Endothelial cell of umbilical vein (primary cell): ENCODE data around the gene PCGF5. TPM values are rescaled to one million over a fixed set of nuclear protein-coding genes. Genes with fewer than 3 reads are reported as not detected.

Source experiments
- BruUV-seq: library from RNA; stranded (reverse); fragments of 400-500 nt; replicated peaks from 2 replicates; lab custom pipeline; 2021; lab: Mats Ljungman, UMichigan
- CTCF ChIA-PET: fragments of 300-600, 350-600 bp; sonication (Branson Sonifier 250); formaldehyde crosslinking; loops from one replicate; lab custom pipeline; 2021; ENCODE audit warnings: antibody characterized with exemption, inconsistent platforms; lab: Charles Lee
- POLR2A ChIA-PET: fragments of 300-600, 350-600 bp; sonication (Branson Sonifier 250); formaldehyde crosslinking; loops from one replicate; lab custom pipeline; 2021; ENCODE audit warnings: antibody characterized with exemption, inconsistent platforms; lab: Charles Lee
- DNase-seq: peaks from one replicate; pipeline ENCODE4 v3.0.0-alpha.2; 2011; ENCODE audit warnings: low read depth, low spot score
- FAIRE-seq: peaks from 2 replicates; lab custom pipeline; 2011; peaks lifted over from hg19 to GRCh38; lab: Jason Lieb, UNC
- H2AFZ ChIP-seq: 2 replicates; pipeline ENCODE4 v1.6.0; 2012; ENCODE audit warnings: low read depth, low read length, control low read depth, inconsistent platforms
- H3K27ac ChIP-seq: 2 replicates; pipeline ENCODE4 v1.5.1; 2011; ENCODE audit warnings: low read depth, mild to moderate bottlenecking, control low read depth, low read length, moderate library complexity; ENCODE audit not compliant: insufficient read depth
- H3K27me3 ChIP-seq, 2 experiments: 2 replicates each; pipeline versions ENCODE4 v1.6.0 to v1.6.1; 2011; ENCODE audit warnings: low read length in 2 of 2, mixed read lengths in 1 of 2; ENCODE audit not compliant: control insufficient read depth in 2 of 2, insufficient read depth in 2 of 2
- H3K36me3 ChIP-seq, 2 experiments: 2 replicates in 1 of 2; 3 replicates in 1 of 2; pipeline ENCODE4 v1.5.1; 2011; ENCODE audit warnings: low read length in 2 of 2, mild to moderate bottlenecking in 1 of 2, moderate library complexity in 1 of 2; ENCODE audit not compliant: control insufficient read depth in 2 of 2, insufficient read depth in 2 of 2; ENCODE audit errors: extremely low read depth in 1 of 2
- H3K4me1 ChIP-seq: 3 replicates; pipeline ENCODE4 v1.5.1; 2011; ENCODE audit warnings: mild to moderate bottlenecking, low read length; ENCODE audit not compliant: control insufficient read depth, insufficient read depth; ENCODE audit errors: extremely low read depth
- H3K4me2 ChIP-seq: 2 replicates; pipeline ENCODE4 v1.6.1; 2011; ENCODE audit warnings: low read length, control low read depth, mixed read lengths; ENCODE audit not compliant: insufficient read depth
- H3K4me3 ChIP-seq, 3 experiments: fragments of 200-600 bp in 1 of 3; sonication (generic), shearing (Covaris generic) in 1 of 3; replicated peaks in 1 of 3; 2 replicates each; pipeline ENCODE4 v1.5.1; 2011 to 2016; ENCODE audit warnings: control low read depth in 3 of 3, low read length in 3 of 3, mild to moderate bottlenecking in 2 of 3, inconsistent platforms in 1 of 3, low read depth in 1 of 3, moderate library complexity in 1 of 3; ENCODE audit not compliant: insufficient read depth in 1 of 3
- H3K79me2 ChIP-seq: 2 replicates; pipeline ENCODE4 v1.6.0; 2012; ENCODE audit warnings: low read length, inconsistent platforms; ENCODE audit not compliant: control insufficient read depth, insufficient read depth
- H3K9ac ChIP-seq: replicated peaks from 2 replicates; pipeline ENCODE3; 2011; ENCODE audit warnings: low read length, control low read depth; ENCODE audit not compliant: insufficient read depth; ENCODE audit errors: extremely low read depth
- H3K9me1 ChIP-seq: replicated peaks from 3 replicates; pipeline ENCODE4 v1.6.0; 2011; ENCODE audit warnings: mild to moderate bottlenecking, low read length; ENCODE audit not compliant: control insufficient read depth, insufficient read depth; ENCODE audit errors: extremely low read depth
- H3K9me3 ChIP-seq: replicated peaks from 2 replicates; pipeline ENCODE4 v1.5.1; 2012; ENCODE audit warnings: low read length, inconsistent platforms; ENCODE audit not compliant: control insufficient read depth, insufficient read depth
- H4K20me1 ChIP-seq: replicated peaks from 2 replicates; pipeline ENCODE3; 2011; ENCODE audit warnings: mild to moderate bottlenecking, low read length; ENCODE audit not compliant: control insufficient read depth, insufficient read depth; ENCODE audit errors: extremely low read depth
- FOS ChIP-seq: IDR thresholded peaks from 2 replicates; pipeline ENCODE4 v1.6.1; 2011; ENCODE audit warnings: mild to moderate bottlenecking, low read length, moderate library complexity, borderline replicate concordance; ENCODE audit not compliant: insufficient read depth
- GATA2 ChIP-seq: IDR thresholded peaks from 2 replicates; pipeline ENCODE4 v1.7.0; 2011; ENCODE audit warnings: low read depth, mild to moderate bottlenecking, moderate library complexity, mixed read lengths, low read length; ENCODE audit not compliant: insufficient read length, insufficient read depth
- JUN ChIP-seq: IDR thresholded peaks from 2 replicates; pipeline ENCODE4 v1.6.1; 2011; ENCODE audit warnings: borderline replicate concordance, low read depth; ENCODE audit not compliant: insufficient read length, insufficient read depth
- POLR2A ChIP-seq: IDR thresholded peaks from 2 replicates; pipeline ENCODE4 v1.6.1; 2012; ENCODE audit warnings: low read depth, mild to moderate bottlenecking, control low read depth, low read length
- POLR2AphosphoS5 ChIP-seq: IDR thresholded peaks from 2 replicates; pipeline ENCODE4 v1.6.1; 2012; ENCODE audit warnings: low read depth, mild to moderate bottlenecking, control low read depth, low read length, moderate library complexity; ENCODE audit not compliant: insufficient read depth
- dilution Hi-C: fragments of 300-500 bp; cut with MboI; formaldehyde crosslinking; loops from one replicate; pipeline ENCODE4 v1.15.0; 2019; ENCODE audit warnings: low sequenced_read_pairs; ENCODE audit not compliant: extremely low pct_ligation_motif_present
- intact Hi-C: fragments of 100-400 bp; cut with micrococcal nuclease; formaldehyde crosslinking; loops from one replicate; pipeline ENCODE4 v1.10.0; 2022
- polyA plus RNA-seq, 4 experiments: library from polyadenylated mRNA; depleted of rRNA in 3 of 4; stranded (reverse) in 3 of 4; unstranded in 1 of 4; fragments of >200 nt; gene quantifications; 2 replicates each; pipeline versions ENCODE4 v1.2.1 to v1.2.3, GENCODE V29; 2011 to 2012; ENCODE audit warnings: missing spikeins in 1 of 4
- total RNA-seq: library from RNA; stranded (reverse); gene quantifications from 2 replicates; pipeline ENCODE4 v1.2.3, GENCODE V29; 2021
- TF ChIP-seq, protein P1 (sequence below): IDR thresholded peaks from 2 replicates; pipeline ENCODE4 v1.6.1; 2011; ENCODE audit not compliant: insufficient read depth, insufficient read length

Gene PCGF5
- total and polyA plus RNA-seq, 2 donors (not counting 3 experiments of a cell fraction or from before 2014, with no cell fraction given) = 25.0 to 29.8 TPM

- no peak for FAIRE-seq
- no peaks in the 10 kb centered on the region for H3K79me2 ChIP-seq
- dilution Hi-C loops = no loop called here
Measured at GRCh38 chr10:91190876-91191583, 29.4 kb upstream of the PCGF5 start.

GRCh38 chr10:91191584-91191919 is 28.9 kb upstream of the PCGF5 start:
- TF ChIP-seq POLR2AphosphoS5 (no peak), GATA2 (no peak), JUN (no peak), POLR2A (no peak)
- TF ChIP-seq, protein P1, sequence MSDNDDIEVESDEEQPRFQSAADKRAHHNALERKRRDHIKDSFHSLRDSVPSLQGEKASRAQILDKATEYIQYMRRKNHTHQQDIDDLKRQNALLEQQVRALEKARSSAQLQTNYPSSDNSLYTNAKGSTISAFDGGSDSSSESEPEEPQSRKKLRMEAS = no peak
- no peak for FAIRE-seq
- no peak for DNase-seq
- no peaks in the 10 kb centered on the region for H4K20me1 ChIP-seq
- H3K9ac ChIP-seq = no peak overlapping the region
- H3K4me3 ChIP-seq = no peak overlapping the region
- H3K36me3 ChIP-seq = no peaks in the 10 kb centered on the region
- intact Hi-C loops (no loop called here), dilution Hi-C loops (no loop called here)
- H3K9me1 ChIP-seq = no peaks in the 10 kb centered on the region
- H3K27ac ChIP-seq = no peak overlapping the region
- no peaks in the 10 kb centered on the region for H3K79me2 ChIP-seq
- H3K4me2 ChIP-seq = no peak overlapping the region
- CTCF ChIA-PET = no interaction called here
- no TSS peak for BruUV-seq
- no peaks in the 10 kb centered on the region for H3K4me1 ChIP-seq
- no peaks in the 10 kb centered on the region for H3K27me3 ChIP-seq
- POLR2A ChIA-PET = no interaction called here
- no peaks in the 10 kb centered on the region for H3K9me3 ChIP-seq
- H2AFZ ChIP-seq = no peak overlapping the region

More at GRCh38 chr10:91190876-91191583, 29.4 kb upstream of the PCGF5 start:
- no TSS peak for BruUV-seq
- no peak for DNase-seq
- Histone ChIP-seq H3K9ac (no peak overlapping the region), H3K4me2 (no peak overlapping the region), H3K9me1 (no peaks in the 10 kb centered on the region), H3K27ac (no peak overlapping the region), H3K36me3 (no peaks in the 10 kb centered on the region), H2AFZ (no peak overlapping the region), H3K27me3 (no peaks in the 10 kb centered on the region), H3K4me3 (no peak overlapping the region), H3K4me1 (no peaks in the 10 kb centered on the region), H3K9me3 (no peaks in the 10 kb centered on the region), H4K20me1 (no peaks in the 10 kb centered on the region)
- CTCF ChIA-PET = no interaction called here
- no peak for TF ChIP-seq POLR2A
- peak; percentile 12 for TF ChIP-seq FOS
- POLR2A ChIA-PET = no interaction called here
- intact Hi-C loops = no loop called here
